Panc1 (cell line): ENCODE measurements around the gene FKBP1A. TPM values are rescaled to one million over a fixed set of nuclear protein-coding genes. Genes with fewer than 3 reads are reported as not detected.
A peak's percentile ranks its signal among the peaks of the same experiment; 100 is the strongest.

Source experiments
- ATAC-seq: fragments of 200-7000 bp; cut with Tn5 transposase; 2 replicates; pipeline ENCODE4 v1.9.1; 2020; ENCODE audit warnings: mild to moderate bottlenecking, moderate library complexity
- BruUV-seq: library from RNA; stranded (reverse); fragments of 400-500 nt; replicated peaks from 2 replicates; lab custom pipeline; 2021; lab: Mats Ljungman, UMichigan
- CTCF ChIA-PET: fragments of 300-600 bp; sonication (Branson Sonifier 250); formaldehyde crosslinking; loops from one replicate; lab custom pipeline; 2022; ENCODE audit warnings: antibody characterized with exemption; lab: Charles Lee
- POLR2A ChIA-PET: fragments of 300-600 bp; sonication (Branson Sonifier 250); formaldehyde crosslinking; loops from one replicate; lab custom pipeline; 2022; ENCODE audit warnings: antibody characterized with exemption; lab: Charles Lee
- DNase-seq: peaks from one replicate; pipeline ENCODE4 v3.0.0-alpha.2; 2010; ENCODE audit warnings: low read depth, low spot score
- H3K27ac ChIP-seq: 2 replicates; pipeline ENCODE4 v1.5.1; 2011; ENCODE audit warnings: mild to moderate bottlenecking, low read length, inconsistent platforms
- H3K27me3 ChIP-seq: fragments of 200-500 bp; sonication (Bioruptor generic); 2 replicates; pipeline ENCODE4 v1.6.0; 2014; ENCODE audit warnings: low read length, inconsistent platforms; ENCODE audit not compliant: control insufficient read depth, insufficient read depth
- H3K36me3 ChIP-seq: fragments of 200-500 bp; sonication (Bioruptor generic); 2 replicates; pipeline ENCODE4 v1.5.1; 2014; ENCODE audit warnings: inconsistent platforms, mild to moderate bottlenecking, low read length, moderate library complexity; ENCODE audit not compliant: control insufficient read depth, insufficient read depth
- H3K4me1 ChIP-seq: 2 replicates; pipeline ENCODE4 v1.5.1; 2011; ENCODE audit warnings: inconsistent platforms, mild to moderate bottlenecking, low read length, moderate library complexity; ENCODE audit not compliant: control insufficient read depth, insufficient read depth
- H3K4me3 ChIP-seq, 2 experiments: 2 replicates each; pipeline ENCODE4 v1.5.1; 2011 to 2012; ENCODE audit warnings: low read depth in 2 of 2, low read length in 2 of 2, mild to moderate bottlenecking in 2 of 2, inconsistent platforms in 1 of 2, moderate library complexity in 1 of 2
- H3K9me3 ChIP-seq: fragments of 200-500 bp; sonication (Bioruptor generic); 2 replicates; pipeline ENCODE4 v1.5.1; 2014; ENCODE audit warnings: low read depth, mild to moderate bottlenecking, inconsistent platforms, low read length, moderate library complexity; ENCODE audit not compliant: control insufficient read depth, insufficient read depth
- CTCF ChIP-seq: fragments of 450-650 bp; IDR thresholded peaks from 2 replicates; pipeline ENCODE4 v1.5.1; 2017; ENCODE audit warnings: mild to moderate bottlenecking
- POLR2AphosphoS5 ChIP-seq: IDR thresholded peaks from 2 replicates; pipeline ENCODE4 v1.6.1; 2012; ENCODE audit warnings: mild to moderate bottlenecking, low read depth, low read length, moderate library complexity
- REST ChIP-seq, 2 experiments: IDR thresholded peaks; 2 replicates each; pipeline ENCODE4 v1.6.1; 2011 to 2012; ENCODE audit warnings: low read depth in 2 of 2, control low read depth in 1 of 2, low read length in 1 of 2, mild to moderate bottlenecking in 1 of 2, moderate library complexity in 1 of 2; ENCODE audit not compliant: insufficient read depth in 1 of 2
- SIN3A ChIP-seq: IDR thresholded peaks from 2 replicates; pipeline ENCODE4 v1.6.1; 2012; ENCODE audit warnings: low read depth, mild to moderate bottlenecking, low read length, moderate library complexity, borderline replicate concordance; ENCODE audit not compliant: insufficient read depth
- TCF7L2 ChIP-seq: IDR thresholded peaks from 2 replicates; pipeline ENCODE4 v1.6.1; 2011; ENCODE audit warnings: mild to moderate bottlenecking, low read depth, low read length, inconsistent platforms
- in situ Hi-C: cut with HindIII; loops from 2 replicates; pipeline ENCODE4 v1.10.0; 2016; ENCODE audit warnings: low sequenced_read_pairs, low pct_unique_long_range_greater_than_20kb
- intact Hi-C: fragments of 100-400 bp; cut with micrococcal nuclease; formaldehyde crosslinking; loops from one replicate; pipeline ENCODE4 v1.10.0; 2022; ENCODE audit not compliant: unreplicated experiment
- total RNA-seq: library from RNA; stranded (reverse); gene quantifications from one replicate; pipeline ENCODE4 v1.2.1, GENCODE V29; 2021; ENCODE audit not compliant: unreplicated experiment

Gene FKBP1A
- total RNA-seq, 1 experiment from 2014 or later, result 695 TPM

GRCh38 chr20:1324598-1325172 is 68.2 kb downstream of the FKBP1A start:
- Histone ChIP-seq H3K9me3 (no peaks in the 10 kb centered on the region), H3K27me3 (no peaks in the 10 kb centered on the region), H3K27ac (peak overlapping the region; percentile 96), H3K4me1 (peaks cover 41% of the 10 kb centered on the region), H3K4me3 (peak overlapping the region; percentile 91 to 96), H3K36me3 (no peaks in the 10 kb centered on the region)
- intact Hi-C loops (loop anchor here (5.0 kb wide), 1 partner anchor 143 kb away; the partner anchor contains the start of gene NSFL1C), in situ Hi-C loops (no loop called here)
- BruUV-seq, result TSS peak; percentile 91
- ATAC-seq (peak; percentile 55), DNase-seq (no peak)
- ChIA-PET POLR2A (interaction anchor here (1.2 kb wide), 1 partner anchor 27 kb away, joined by 3 read pairs; no protein-coding TSS in a partner anchor), CTCF (no interaction called here)
- TF ChIP-seq REST (IDR thresholded peaks at IDR 0.05; ENCODE audit: insufficient read depth in 1 of 2, low read depth in 2 of 2, low read length in 1 of 2) (no peak), SIN3A (no peak), CTCF (no peak)

GRCh38 chr20:1323830-1324597 is 68.8 kb downstream of the FKBP1A start:
- intact Hi-C loops, result no loop called here
- peak overlapping the region; percentile 96 for H3K27ac ChIP-seq

More at GRCh38 chr20:1323830-1324597, 68.8 kb downstream of the FKBP1A start:
- ChIA-PET CTCF (no interaction called here), POLR2A (no interaction called here)
- peaks cover 34% of the 10 kb centered on the region for H3K4me1 ChIP-seq
- DNase-seq (no peak), ATAC-seq (no peak)
- no peaks in the 10 kb centered on the region for H3K36me3 ChIP-seq
- in situ Hi-C loops, result no loop called here
- no peaks in the 10 kb centered on the region for H3K27me3 ChIP-seq
- TF ChIP-seq SIN3A, result no peak
- TF ChIP-seq POLR2AphosphoS5, result no peak
- no peak for TF ChIP-seq CTCF
- no peak for TF ChIP-seq TCF7L2
- no peak for TF ChIP-seq REST (IDR thresholded peaks at IDR 0.05; ENCODE audit: insufficient read depth in 1 of 2, low read depth in 2 of 2, low read length in 1 of 2)
- H3K4me3 ChIP-seq, result peak overlapping the region; percentile 91 to 96
- no peaks in the 10 kb centered on the region for H3K9me3 ChIP-seq
- BruUV-seq, result no TSS peak
